HCT116 (cell line): ENCODE results near the gene CACNA2D3. TPM values are rescaled to one million over a fixed set of nuclear protein-coding genes. Genes with fewer than 3 reads are reported as not detected.

Source experiments
- ATAC-seq: fragments of 200-7000 bp; cut with Tn5 transposase; 2 replicates; pipeline ENCODE4 v1.9.1; 2020; ENCODE audit warnings: mild to moderate bottlenecking, moderate library complexity
- BruUV-seq: library from RNA; stranded (reverse); fragments of 400-500 nt; replicated peaks from 2 replicates; lab custom pipeline; 2021; lab: Mats Ljungman, UMichigan
- CTCF ChIA-PET: fragments of 300-600 bp; sonication (Branson Sonifier 250); formaldehyde crosslinking; loops from one replicate; lab custom pipeline; 2021; ENCODE audit warnings: antibody characterized with exemption; lab: Charles Lee
- POLR2A ChIA-PET: fragments of 300-600, 350-600 bp; sonication (Branson Sonifier 250); formaldehyde crosslinking; loops from one replicate; lab custom pipeline; 2021; ENCODE audit warnings: antibody characterized with exemption; lab: Charles Lee
- RAD21 ChIA-PET, 2 experiments: fragments of 300-600 bp; sonication (Branson Sonifier 250); formaldehyde crosslinking; loops; one replicate each; lab custom pipeline; 2023; ENCODE audit warnings: low total read pairs in 2 of 2; ENCODE audit not compliant: uncharacterized antibody in 2 of 2, unreplicated experiment in 2 of 2, low non-redundant PET in 1 of 2; lab: Charles Lee
- DNase-seq: peaks from one replicate; pipeline ENCODE4 v3.0.0-alpha.2; 2010; ENCODE audit warnings: low read depth, low spot score
- H2AFZ ChIP-seq: fragments of 200-600 bp; shearing (Covaris generic), sonication (generic); 2 replicates; pipeline ENCODE4 v1.6.1; 2017; ENCODE audit warnings: low read depth, mixed run types, mixed read lengths, antibody characterized with exemption, low read length; ENCODE audit not compliant: poor library complexity, severe bottlenecking
- H3K27ac ChIP-seq: 2 replicates; pipeline ENCODE4 v1.5.1; 2012; ENCODE audit warnings: low read depth, low read length
- H3K27me3 ChIP-seq: fragments of 200-600 bp; sonication (generic); 2 replicates; pipeline ENCODE4 v1.6.1; 2016; ENCODE audit warnings: mixed run types, low read length, mixed read lengths; ENCODE audit not compliant: insufficient read depth
- H3K36me3 ChIP-seq, 2 experiments: fragments of 200-500 bp in 1 of 2; fragments of 200-600 bp in 1 of 2; sonication (Bioruptor generic) in 1 of 2; sonication (generic) in 1 of 2; 2 replicates each; pipeline versions ENCODE4 v1.5.1 to v1.6.1; 2014 to 2016; ENCODE audit warnings: low read length in 2 of 2, inconsistent platforms in 1 of 2, mixed read lengths in 1 of 2, mixed run types in 1 of 2; ENCODE audit not compliant: insufficient read depth in 2 of 2, control insufficient read depth in 1 of 2
- H3K4me1 ChIP-seq, 2 experiments: fragments of 200-600 bp in 1 of 2; sonication (generic) in 1 of 2; 2 replicates each; pipeline versions ENCODE4 v1.5.1 to v1.6.1; 2012 to 2017; ENCODE audit warnings: low read length in 2 of 2, inconsistent platforms in 1 of 2, mild to moderate bottlenecking in 1 of 2, mixed read lengths in 1 of 2, mixed run types in 1 of 2, moderate library complexity in 1 of 2; ENCODE audit not compliant: insufficient read depth in 2 of 2, control insufficient read depth in 1 of 2
- H3K4me2 ChIP-seq: fragments of 200-600 bp; sonication (generic); 2 replicates; pipeline ENCODE4 v1.6.1; 2017; ENCODE audit warnings: mixed run types, low read length, mixed read lengths
- H3K4me3 ChIP-seq, 2 experiments: fragments of 200-600 bp in 1 of 2; sonication (generic) in 1 of 2; replicated peaks in 1 of 2; 2 replicates each; pipeline ENCODE4 v1.5.1; 2011 to 2016; ENCODE audit warnings: low read length in 2 of 2, control low read depth in 1 of 2, low read depth in 1 of 2, mild to moderate bottlenecking in 1 of 2, mixed read lengths in 1 of 2, mixed run types in 1 of 2
- H3K79me2 ChIP-seq: fragments of 200-600 bp; sonication (generic); 2 replicates; pipeline ENCODE4 v1.6.1; 2017; ENCODE audit warnings: mild to moderate bottlenecking, mixed run types, low read length, moderate library complexity, mixed read lengths; ENCODE audit not compliant: insufficient read depth
- H3K9ac ChIP-seq: fragments of 200-600 bp; sonication (generic); 2 replicates; pipeline ENCODE4 v1.6.1; 2016; ENCODE audit warnings: low read length, mixed read lengths
- H3K9me2 ChIP-seq: fragments of 200-600 bp; sonication (generic), shearing (Covaris generic); 2 replicates; pipeline ENCODE4 v1.6.1; 2017; ENCODE audit warnings: mixed run types, mild to moderate bottlenecking, moderate library complexity; ENCODE audit not compliant: insufficient read depth
- H3K9me3 ChIP-seq, 2 experiments: fragments of 200-500 bp in 1 of 2; fragments of 200-600 bp in 1 of 2; sonication (Bioruptor generic) in 1 of 2; sonication (generic) in 1 of 2; 2 replicates each; pipeline ENCODE4 v1.6.1; 2014 to 2017; ENCODE audit warnings: low read length in 2 of 2, mixed read lengths in 2 of 2, inconsistent platforms in 1 of 2, low read depth in 1 of 2, mild to moderate bottlenecking in 1 of 2, mixed run types in 1 of 2, moderate library complexity in 1 of 2; ENCODE audit not compliant: control insufficient read depth in 1 of 2, insufficient read depth in 1 of 2
- H4K20me1 ChIP-seq: fragments of 200-600 bp; sonication (generic), shearing (Covaris generic); 2 replicates; pipeline ENCODE4 v1.6.1; 2017; ENCODE audit warnings: mixed run types, mild to moderate bottlenecking, moderate library complexity; ENCODE audit not compliant: insufficient read depth
- ATF3 ChIP-seq: IDR thresholded peaks from 2 replicates; pipeline ENCODE4 v1.6.1; 2012
- CEBPB ChIP-seq: IDR thresholded peaks from 2 replicates; pipeline ENCODE4 v1.6.1; 2012; ENCODE audit warnings: low read depth
- EZH2 ChIP-seq: fragments of 200-600 bp; sonication (generic); IDR thresholded peaks from 2 replicates; pipeline ENCODE4 v1.6.1; 2017; ENCODE audit warnings: antibody characterized with exemption, mixed run types
- FOSL1 ChIP-seq: IDR thresholded peaks from 2 replicates; pipeline ENCODE4 v1.6.1; 2012; ENCODE audit warnings: low read depth
- MAX ChIP-seq: IDR thresholded peaks from 2 replicates; pipeline ENCODE4 v1.6.1; 2012
- POLR2A ChIP-seq: IDR thresholded peaks from 2 replicates; pipeline ENCODE4 v1.7.0; 2011; ENCODE audit warnings: borderline replicate concordance; ENCODE audit not compliant: insufficient read depth, insufficient read length; ENCODE audit errors: extremely low read depth
- SIN3A ChIP-seq: IDR thresholded peaks from 2 replicates; pipeline ENCODE4 v1.6.1; 2012; ENCODE audit warnings: low read depth
- SP1 ChIP-seq: IDR thresholded peaks from 2 replicates; pipeline ENCODE4 v1.6.1; 2012; ENCODE audit warnings: low read depth
- SRF ChIP-seq: IDR thresholded peaks from 2 replicates; pipeline ENCODE4 v1.6.1; 2012; ENCODE audit warnings: low read depth
- YY1 ChIP-seq: IDR thresholded peaks from 2 replicates; pipeline ENCODE4 v1.6.1; 2011; ENCODE audit warnings: low read length, low read depth, moderate library complexity, mild to moderate bottlenecking; ENCODE audit not compliant: insufficient replicate concordance; ENCODE audit errors: extremely low read depth
- intact Hi-C: fragments of 100-400 bp; cut with micrococcal nuclease; formaldehyde crosslinking; loops from 2 replicates; pipeline ENCODE4 v1.10.0; 2022
- total RNA-seq: library from RNA; stranded (reverse); gene quantifications from one replicate; pipeline ENCODE4 v1.2.1, GENCODE V29; 2021; ENCODE audit not compliant: unreplicated experiment
- TF ChIP-seq, protein P1 (sequence below): IDR thresholded peaks from 2 replicates; pipeline ENCODE4 v1.6.1; 2011; ENCODE audit warnings: mild to moderate bottlenecking, low read length, moderate library complexity; ENCODE audit not compliant: insufficient replicate concordance; ENCODE audit errors: extremely low read depth

Gene CACNA2D3
- total RNA-seq, 1 experiment from 2014 or later, result 0.20 TPM

- BruUV-seq, result no TSS peak
- no peak for DNase-seq
- TF ChIP-seq FOSL1 (no peak), YY1 (no peak), SP1 (no peak), MAX (no peak), CEBPB (no peak), SRF (no peak)
- ChIA-PET RAD21 (no interaction called here), POLR2A (no interaction called here), CTCF (no interaction called here)
- Histone ChIP-seq H4K20me1 (no peaks in the 10 kb centered on the region), H2AFZ (no peak overlapping the region), H3K4me2 (no peak overlapping the region), H3K9ac (no peak overlapping the region), H3K27ac (no peak overlapping the region), H3K4me3 (no peak overlapping the region), H3K36me3 (no peaks in the 10 kb centered on the region), H3K9me3 (peaks cover 0 to 8% of the 10 kb centered on the region in 2 experiments; a peak in 2 of 4 replicates), H3K9me2 (no peaks in the 10 kb centered on the region), H3K27me3 (no peaks in the 10 kb centered on the region), H3K4me1 (no peaks in the 10 kb centered on the region), H3K79me2 (no peaks in the 10 kb centered on the region)
- intact Hi-C loops, result no loop called here
- ATAC-seq, result no peak
Observed at GRCh38 chr3:54744291-54744690, 621.9 kb downstream of the CACNA2D3 start.

GRCh38 chr3:54745843-54746242 is 623.5 kb downstream of the CACNA2D3 start:
- Histone ChIP-seq H3K9me3 (peaks cover 0 to 8% of the 10 kb centered on the region in 2 experiments; a peak in 2 of 4 replicates), H3K27ac (no peak overlapping the region), H3K9ac (no peak overlapping the region), H2AFZ (no peak overlapping the region), H4K20me1 (no peaks in the 10 kb centered on the region), H3K36me3 (no peaks in the 10 kb centered on the region), H3K4me3 (no peak overlapping the region), H3K9me2 (no peaks in the 10 kb centered on the region), H3K4me2 (no peak overlapping the region), H3K27me3 (no peaks in the 10 kb centered on the region), H3K4me1 (no peaks in the 10 kb centered on the region), H3K79me2 (no peaks in the 10 kb centered on the region)
- TF ChIP-seq, protein P1, sequence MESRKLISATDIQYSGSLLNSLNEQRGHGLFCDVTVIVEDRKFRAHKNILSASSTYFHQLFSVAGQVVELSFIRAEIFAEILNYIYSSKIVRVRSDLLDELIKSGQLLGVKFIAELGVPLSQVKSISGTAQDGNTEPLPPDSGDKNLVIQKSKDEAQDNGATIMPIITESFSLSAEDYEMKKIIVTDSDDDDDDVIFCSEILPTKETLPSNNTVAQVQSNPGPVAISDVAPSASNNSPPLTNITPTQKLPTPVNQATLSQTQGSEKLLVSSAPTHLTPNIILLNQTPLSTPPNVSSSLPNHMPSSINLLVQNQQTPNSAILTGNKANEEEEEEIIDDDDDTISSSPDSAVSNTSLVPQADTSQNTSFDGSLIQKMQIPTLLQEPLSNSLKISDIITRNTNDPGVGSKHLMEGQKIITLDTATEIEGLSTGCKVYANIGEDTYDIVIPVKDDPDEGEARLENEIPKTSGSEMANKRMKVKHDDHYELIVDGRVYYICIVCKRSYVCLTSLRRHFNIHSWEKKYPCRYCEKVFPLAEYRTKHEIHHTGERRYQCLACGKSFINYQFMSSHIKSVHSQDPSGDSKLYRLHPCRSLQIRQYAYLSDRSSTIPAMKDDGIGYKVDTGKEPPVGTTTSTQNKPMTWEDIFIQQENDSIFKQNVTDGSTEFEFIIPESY, result no peak
- TF ChIP-seq SP1, result no peak
- TF ChIP-seq ATF3, result no peak
- TF ChIP-seq EZH2, result no peak
- no peak for TF ChIP-seq CEBPB
- TF ChIP-seq POLR2A, result no peak
- no peak for TF ChIP-seq SRF
- TF ChIP-seq SIN3A, result no peak
- DNase-seq, result no peak
- ATAC-seq, result no peak
- ChIA-PET CTCF (no interaction called here), POLR2A (no interaction called here), RAD21 (no interaction called here)
- BruUV-seq, result no TSS peak
- intact Hi-C loops, result no loop called here
